Measurements from ENCODE around the gene MAN2B2. TPM values are rescaled to one million over a fixed set of nuclear protein-coding genes. Genes with fewer than 3 reads are reported as not detected.

The MAN2B2 gene
- total RNA-seq, 1 donor from 2014 or later, result 24.0 TPM

- Histone ChIP-seq H3K36me3 (ENCODE audit: control insufficient read depth, insufficient read depth, low read length) (no peaks in the 10 kb centered on the region), H3K27me3 (ENCODE audit: control insufficient read depth, insufficient read depth, low read length) (no peaks in the 10 kb centered on the region), H3K4me3 (ENCODE audit: low read depth, low read length) (no peak overlapping the region)
- TF ChIP-seq CTCF (IDR thresholded peaks at IDR 0.05; ENCODE audit: insufficient read depth, low read length, poor library complexity, severe bottlenecking), result no peak
- no peak for DNase-seq (ENCODE audit: low read depth)
Observed at GRCh38 chr4:6617246-6617645, 42.3 kb downstream of the MAN2B2 start.

- no peak overlapping the region for H3K4me3 ChIP-seq (ENCODE audit: low read depth, low read length)
- DNase-seq (ENCODE audit: low read depth), result no peak
- no peaks in the 10 kb centered on the region for H3K36me3 ChIP-seq (ENCODE audit: control insufficient read depth, insufficient read depth, low read length)
- no peaks in the 10 kb centered on the region for H3K27me3 ChIP-seq (ENCODE audit: control insufficient read depth, insufficient read depth, low read length)
- no peak for TF ChIP-seq CTCF (IDR thresholded peaks at IDR 0.05; ENCODE audit: insufficient read depth, low read length, poor library complexity, severe bottlenecking)
Observed at GRCh38 chr4:6618386-6619115, 43.6 kb downstream of the MAN2B2 start.

- DNase-seq (ENCODE audit: low read depth), result no peak
- no peaks in the 10 kb centered on the region for H3K36me3 ChIP-seq (ENCODE audit: control insufficient read depth, insufficient read depth, low read length)
- no peak for TF ChIP-seq CTCF (IDR thresholded peaks at IDR 0.05; ENCODE audit: insufficient read depth, low read length, poor library complexity, severe bottlenecking)
- H3K4me3 ChIP-seq (ENCODE audit: low read depth, low read length), result no peak overlapping the region
- H3K27me3 ChIP-seq (ENCODE audit: control insufficient read depth, insufficient read depth, low read length), result no peaks in the 10 kb centered on the region
Observed at GRCh38 chr4:6619116-6619465, 44.1 kb downstream of the MAN2B2 start.

GRCh38 chr4:6619466-6620255 lies 44.7 kb downstream of the MAN2B2 start:
- Histone ChIP-seq H3K4me3 (ENCODE audit: low read depth, low read length) (no peak overlapping the region), H3K27me3 (ENCODE audit: control insufficient read depth, insufficient read depth, low read length) (no peaks in the 10 kb centered on the region), H3K36me3 (ENCODE audit: control insufficient read depth, insufficient read depth, low read length) (no peaks in the 10 kb centered on the region)
- no peak for DNase-seq (ENCODE audit: low read depth)
- TF ChIP-seq CTCF (IDR thresholded peaks at IDR 0.05; ENCODE audit: insufficient read depth, low read length, poor library complexity, severe bottlenecking), result no peak

GRCh38 chr4:6620296-6620695 lies 45.3 kb downstream of the MAN2B2 start:
- DNase-seq (ENCODE audit: low read depth), result no peak
- TF ChIP-seq CTCF (IDR thresholded peaks at IDR 0.05; ENCODE audit: insufficient read depth, low read length, poor library complexity, severe bottlenecking), result no peak
- H3K4me3 ChIP-seq (ENCODE audit: low read depth, low read length), result no peak overlapping the region
- no peaks in the 10 kb centered on the region for H3K36me3 ChIP-seq (ENCODE audit: control insufficient read depth, insufficient read depth, low read length)
- no peaks in the 10 kb centered on the region for H3K27me3 ChIP-seq (ENCODE audit: control insufficient read depth, insufficient read depth, low read length)

Measured in kidney epithelial cell (primary cell).